Liver (tissue), 9 donors: ENCODE results near the gene FAM170B. TPM values are rescaled to one million over a fixed set of nuclear protein-coding genes. Genes with fewer than 3 reads are reported as not detected.
A peak's percentile ranks its signal among the peaks of the same experiment; 100 is the strongest.

Experiments
- DNase-seq: peaks from one replicate; pipeline ENCODE4 v3.0.0-alpha.2; 2017; ENCODE audit warnings: low spot score
- H3K27ac ChIP-seq, 2 donors: one replicate each; pipeline ENCODE4 v1.7.0; 2013; ENCODE audit warnings: inconsistent platforms in 2 of 2, low read length in 2 of 2, control low read depth in 1 of 2, low read depth in 1 of 2, mild to moderate bottlenecking in 1 of 2
- H3K27me3 ChIP-seq, 4 donors: one replicate each; pipeline versions ENCODE4 v1.6.1 to v1.7.0; 2013; ENCODE audit warnings: low read length in 3 of 4, inconsistent platforms in 1 of 4, mild to moderate bottlenecking in 1 of 4, moderate library complexity in 1 of 4; ENCODE audit not compliant: control insufficient read depth in 4 of 4, insufficient read depth in 4 of 4
- H3K36me3 ChIP-seq, 4 donors: one replicate each; pipeline versions ENCODE4 v1.6.1 to v1.7.0; 2013; ENCODE audit warnings: low read length in 3 of 4, mild to moderate bottlenecking in 3 of 4, low read depth in 1 of 4, moderate library complexity in 1 of 4; ENCODE audit not compliant: control insufficient read depth in 4 of 4, insufficient read depth in 3 of 4
- H3K4me1 ChIP-seq, 4 donors: one replicate each; pipeline versions ENCODE4 v1.6.1 to v1.7.0; 2013; ENCODE audit warnings: low read length in 3 of 4, mild to moderate bottlenecking in 3 of 4, moderate library complexity in 1 of 4; ENCODE audit not compliant: control insufficient read depth in 4 of 4, insufficient read depth in 4 of 4
- H3K4me3 ChIP-seq, 3 donors: one replicate each; pipeline versions ENCODE4 v1.6.1 to v1.7.0; 2013; ENCODE audit warnings: low read length in 3 of 3, control low read depth in 1 of 3, low read depth in 1 of 3, mild to moderate bottlenecking in 1 of 3
- H3K9ac ChIP-seq, 2 donors: one replicate each; pipeline ENCODE4 v1.7.0; 2013; ENCODE audit warnings: low read length in 2 of 2, mild to moderate bottlenecking in 2 of 2, moderate library complexity in 2 of 2, control low read depth in 1 of 2, low read depth in 1 of 2
- H3K9me3 ChIP-seq, 4 donors: one replicate each; pipeline versions ENCODE4 v1.6.1 to v1.7.0; 2013; ENCODE audit warnings: low read length in 3 of 4; ENCODE audit not compliant: control insufficient read depth in 4 of 4
- EGR1 ChIP-seq, 2 donors: IDR thresholded peaks; 2 replicates each; pipeline ENCODE4 v1.6.1; 2016 to 2018; ENCODE audit warnings: antibody characterized with exemption in 2 of 2, low read depth in 2 of 2
- FOXA1 ChIP-seq: IDR thresholded peaks from 2 replicates; pipeline ENCODE4 v1.6.1; 2016; ENCODE audit warnings: antibody characterized with exemption
- FOXA2 ChIP-seq: IDR thresholded peaks from 2 replicates; pipeline ENCODE4 v1.6.1; 2016; ENCODE audit warnings: antibody characterized with exemption
- GABPA ChIP-seq, 2 donors: IDR thresholded peaks in 1 of 2; conservative IDR thresholded peaks in 1 of 2; 2 replicates each; pipeline ENCODE4 v1.6.1; 2016; ENCODE audit warnings: antibody characterized with exemption in 2 of 2, mild to moderate bottlenecking in 1 of 2, moderate library complexity in 1 of 2
- HNF4A ChIP-seq, 2 donors: conservative IDR thresholded peaks; 2 replicates each; pipeline ENCODE4 v1.6.1; 2016; ENCODE audit warnings: antibody characterized with exemption in 2 of 2, mild to moderate bottlenecking in 2 of 2
- HNF4G ChIP-seq: IDR thresholded peaks from 2 replicates; pipeline ENCODE4 v1.6.1; 2016; ENCODE audit warnings: antibody characterized with exemption
- JUND ChIP-seq, 2 donors: IDR thresholded peaks; 2 replicates each; pipeline ENCODE4 v1.6.1; 2016; ENCODE audit warnings: antibody characterized with exemption in 2 of 2
- NR2F2 ChIP-seq: IDR thresholded peaks from 2 replicates; pipeline ENCODE4 v1.6.1; 2016; ENCODE audit warnings: antibody characterized with exemption
- RAD21 ChIP-seq, 2 donors: IDR thresholded peaks; 2 replicates each; pipeline ENCODE4 v1.6.1; 2016; ENCODE audit warnings: antibody characterized with exemption in 2 of 2, mild to moderate bottlenecking in 2 of 2
- RXRA ChIP-seq, 2 donors: IDR thresholded peaks; 2 replicates each; pipeline ENCODE4 v1.6.1; 2017 to 2018; ENCODE audit warnings: antibody characterized with exemption in 2 of 2, mild to moderate bottlenecking in 1 of 2
- SP1 ChIP-seq: IDR thresholded peaks from 2 replicates; pipeline ENCODE4 v1.6.1; 2018; ENCODE audit warnings: antibody characterized with exemption, mild to moderate bottlenecking
- TAF1 ChIP-seq: conservative IDR thresholded peaks from 2 replicates; pipeline ENCODE4 v1.6.1; 2016; ENCODE audit warnings: antibody characterized with exemption, mild to moderate bottlenecking
- YY1 ChIP-seq: IDR thresholded peaks from 2 replicates; pipeline ENCODE4 v1.6.1; 2016; ENCODE audit warnings: antibody characterized with exemption, mild to moderate bottlenecking
- WGBS: extraction: QIAGEN DNeasy Blood & Tissue Kit; methylation state at CpG from one replicate; pipeline ENCODE4 v1.1.7; 2013; 5-methylcytosine and 5-hydroxymethylcytosine counted together
- polyA plus RNA-seq, 2 donors: library from polyadenylated mRNA; stranded (reverse) in 1 of 2; unstranded in 1 of 2; fragments of 200-250 nt in 1 of 2; fragments of >200 nt in 1 of 2; fragmentation: Nextera tagmentation in 1 of 2; extraction: Ambion mirVana in 1 of 2; gene quantifications; one replicate each; pipeline versions ENCODE4 v1.2.1 to v1.2.3, GENCODE V29; 2013 to 2015
- total RNA-seq, 2 donors: library from RNA; depleted of rRNA; stranded (reverse); fragments of >200 nt; gene quantifications; one replicate each; pipeline ENCODE4 v1.2.3, GENCODE V29; 2014
- TF ChIP-seq, protein P1 (sequence below): IDR thresholded peaks from 2 replicates; pipeline ENCODE4 v1.6.1; 2016; ENCODE audit warnings: antibody characterized with exemption
- TF ChIP-seq, protein P2 (sequence below): IDR thresholded peaks from 2 replicates; pipeline ENCODE4 v1.6.1; 2016; ENCODE audit warnings: antibody characterized with exemption, mild to moderate bottlenecking
- TF ChIP-seq, protein P3 (sequence below): IDR thresholded peaks from 2 replicates; pipeline ENCODE4 v1.6.1; 2016; ENCODE audit warnings: antibody characterized with exemption
- TF ChIP-seq, protein P4 (sequence below): fragments of 150-350 bp; IDR thresholded peaks from 2 replicates; pipeline ENCODE4 v1.5.1; 2017; ENCODE audit warnings: improper control_type of control experiment, low read depth, low read length; ENCODE audit not compliant: missing input control
- donor health status: healthy.
- donor health status: healthy.
- donor health status: healthy.
- donor health status: healthy.
- donor health status: healthy.

The FAM170B gene
- total and polyA plus RNA-seq, 4 donors, result not detected

DNA sequence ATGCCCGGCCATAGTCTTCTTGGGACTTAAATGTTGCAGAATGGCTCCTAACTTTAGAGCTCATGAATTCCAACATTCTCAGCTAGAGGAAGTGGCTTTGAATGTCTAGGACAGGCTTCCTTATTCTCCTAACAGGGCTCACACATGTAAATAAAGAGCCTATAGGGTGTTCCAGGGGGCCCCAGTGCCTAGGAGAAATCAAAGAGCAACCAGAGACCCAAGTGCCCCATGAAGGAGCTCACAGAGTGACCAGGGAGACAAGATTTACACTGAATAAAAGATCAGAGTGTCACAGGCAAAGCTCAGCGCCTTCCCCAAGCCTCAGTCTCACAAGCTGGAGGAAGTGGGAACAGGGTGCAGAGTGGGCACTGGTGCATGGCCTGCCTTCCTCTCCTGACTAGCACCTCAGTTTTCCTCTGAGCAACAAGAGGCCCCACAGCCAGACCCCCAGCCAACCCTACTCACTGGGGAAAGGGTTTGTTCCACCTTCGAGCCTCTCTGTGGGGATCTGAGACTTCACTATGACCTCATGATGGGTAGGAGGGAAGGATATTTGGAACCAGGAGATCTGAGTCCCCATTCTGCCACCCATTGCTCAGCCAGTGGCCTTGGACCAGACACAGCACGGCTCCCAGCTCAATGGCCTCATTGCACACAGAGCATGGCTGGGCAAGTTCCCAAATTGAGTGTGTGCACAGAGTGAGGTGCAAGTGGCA is 38.4 kb upstream of the FAM170B start:
- TF ChIP-seq, protein P1, sequence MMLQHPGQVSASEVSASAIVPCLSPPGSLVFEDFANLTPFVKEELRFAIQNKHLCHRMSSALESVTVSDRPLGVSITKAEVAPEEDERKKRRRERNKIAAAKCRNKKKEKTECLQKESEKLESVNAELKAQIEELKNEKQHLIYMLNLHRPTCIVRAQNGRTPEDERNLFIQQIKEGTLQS, result no peak
- no peak for TF ChIP-seq JUND (IDR thresholded peaks at IDR 0.05)
- TF ChIP-seq, protein P2, sequence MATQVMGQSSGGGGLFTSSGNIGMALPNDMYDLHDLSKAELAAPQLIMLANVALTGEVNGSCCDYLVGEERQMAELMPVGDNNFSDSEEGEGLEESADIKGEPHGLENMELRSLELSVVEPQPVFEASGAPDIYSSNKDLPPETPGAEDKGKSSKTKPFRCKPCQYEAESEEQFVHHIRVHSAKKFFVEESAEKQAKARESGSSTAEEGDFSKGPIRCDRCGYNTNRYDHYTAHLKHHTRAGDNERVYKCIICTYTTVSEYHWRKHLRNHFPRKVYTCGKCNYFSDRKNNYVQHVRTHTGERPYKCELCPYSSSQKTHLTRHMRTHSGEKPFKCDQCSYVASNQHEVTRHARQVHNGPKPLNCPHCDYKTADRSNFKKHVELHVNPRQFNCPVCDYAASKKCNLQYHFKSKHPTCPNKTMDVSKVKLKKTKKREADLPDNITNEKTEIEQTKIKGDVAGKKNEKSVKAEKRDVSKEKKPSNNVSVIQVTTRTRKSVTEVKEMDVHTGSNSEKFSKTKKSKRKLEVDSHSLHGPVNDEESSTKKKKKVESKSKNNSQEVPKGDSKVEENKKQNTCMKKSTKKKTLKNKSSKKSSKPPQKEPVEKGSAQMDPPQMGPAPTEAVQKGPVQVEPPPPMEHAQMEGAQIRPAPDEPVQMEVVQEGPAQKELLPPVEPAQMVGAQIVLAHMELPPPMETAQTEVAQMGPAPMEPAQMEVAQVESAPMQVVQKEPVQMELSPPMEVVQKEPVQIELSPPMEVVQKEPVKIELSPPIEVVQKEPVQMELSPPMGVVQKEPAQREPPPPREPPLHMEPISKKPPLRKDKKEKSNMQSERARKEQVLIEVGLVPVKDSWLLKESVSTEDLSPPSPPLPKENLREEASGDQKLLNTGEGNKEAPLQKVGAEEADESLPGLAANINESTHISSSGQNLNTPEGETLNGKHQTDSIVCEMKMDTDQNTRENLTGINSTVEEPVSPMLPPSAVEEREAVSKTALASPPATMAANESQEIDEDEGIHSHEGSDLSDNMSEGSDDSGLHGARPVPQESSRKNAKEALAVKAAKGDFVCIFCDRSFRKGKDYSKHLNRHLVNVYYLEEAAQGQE, result no peak
- no peak for TF ChIP-seq TAF1
- TF ChIP-seq GABPA (IDR thresholded peaks at IDR 0.05 in 1 of 2, conservative IDR thresholded peaks at IDR 0.05 in 1 of 2), result no peak
- TF ChIP-seq SP1, result no peak
- no peak for TF ChIP-seq RXRA (IDR thresholded peaks at IDR 0.05)
- TF ChIP-seq, protein P3, sequence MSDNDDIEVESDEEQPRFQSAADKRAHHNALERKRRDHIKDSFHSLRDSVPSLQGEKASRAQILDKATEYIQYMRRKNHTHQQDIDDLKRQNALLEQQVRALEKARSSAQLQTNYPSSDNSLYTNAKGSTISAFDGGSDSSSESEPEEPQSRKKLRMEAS, result no peak
- TF ChIP-seq NR2F2, result no peak
- TF ChIP-seq RAD21 (IDR thresholded peaks at IDR 0.05), result no peak
- no peak for TF ChIP-seq FOXA2
- TF ChIP-seq, protein P4, sequence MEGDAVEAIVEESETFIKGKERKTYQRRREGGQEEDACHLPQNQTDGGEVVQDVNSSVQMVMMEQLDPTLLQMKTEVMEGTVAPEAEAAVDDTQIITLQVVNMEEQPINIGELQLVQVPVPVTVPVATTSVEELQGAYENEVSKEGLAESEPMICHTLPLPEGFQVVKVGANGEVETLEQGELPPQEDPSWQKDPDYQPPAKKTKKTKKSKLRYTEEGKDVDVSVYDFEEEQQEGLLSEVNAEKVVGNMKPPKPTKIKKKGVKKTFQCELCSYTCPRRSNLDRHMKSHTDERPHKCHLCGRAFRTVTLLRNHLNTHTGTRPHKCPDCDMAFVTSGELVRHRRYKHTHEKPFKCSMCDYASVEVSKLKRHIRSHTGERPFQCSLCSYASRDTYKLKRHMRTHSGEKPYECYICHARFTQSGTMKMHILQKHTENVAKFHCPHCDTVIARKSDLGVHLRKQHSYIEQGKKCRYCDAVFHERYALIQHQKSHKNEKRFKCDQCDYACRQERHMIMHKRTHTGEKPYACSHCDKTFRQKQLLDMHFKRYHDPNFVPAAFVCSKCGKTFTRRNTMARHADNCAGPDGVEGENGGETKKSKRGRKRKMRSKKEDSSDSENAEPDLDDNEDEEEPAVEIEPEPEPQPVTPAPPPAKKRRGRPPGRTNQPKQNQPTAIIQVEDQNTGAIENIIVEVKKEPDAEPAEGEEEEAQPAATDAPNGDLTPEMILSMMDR, result no peak
- no peak for TF ChIP-seq HNF4G
- TF ChIP-seq YY1, result no peak
- no peak overlapping the region for H3K9ac ChIP-seq
- no peak overlapping the region for H3K27ac ChIP-seq
- no peak overlapping the region for H3K4me3 ChIP-seq
- H3K9me3 ChIP-seq, result no peaks in the 10 kb centered on the region
- no peaks in the 10 kb centered on the region for H3K4me1 ChIP-seq
- peak; percentile 23 for DNase-seq
- H3K27me3 ChIP-seq, result no peaks in the 10 kb centered on the region
- H3K36me3 ChIP-seq, result no peaks in the 10 kb centered on the region
- WGBS, result 85% methylated on average over 4 of the region's 4 CpGs

DNA sequence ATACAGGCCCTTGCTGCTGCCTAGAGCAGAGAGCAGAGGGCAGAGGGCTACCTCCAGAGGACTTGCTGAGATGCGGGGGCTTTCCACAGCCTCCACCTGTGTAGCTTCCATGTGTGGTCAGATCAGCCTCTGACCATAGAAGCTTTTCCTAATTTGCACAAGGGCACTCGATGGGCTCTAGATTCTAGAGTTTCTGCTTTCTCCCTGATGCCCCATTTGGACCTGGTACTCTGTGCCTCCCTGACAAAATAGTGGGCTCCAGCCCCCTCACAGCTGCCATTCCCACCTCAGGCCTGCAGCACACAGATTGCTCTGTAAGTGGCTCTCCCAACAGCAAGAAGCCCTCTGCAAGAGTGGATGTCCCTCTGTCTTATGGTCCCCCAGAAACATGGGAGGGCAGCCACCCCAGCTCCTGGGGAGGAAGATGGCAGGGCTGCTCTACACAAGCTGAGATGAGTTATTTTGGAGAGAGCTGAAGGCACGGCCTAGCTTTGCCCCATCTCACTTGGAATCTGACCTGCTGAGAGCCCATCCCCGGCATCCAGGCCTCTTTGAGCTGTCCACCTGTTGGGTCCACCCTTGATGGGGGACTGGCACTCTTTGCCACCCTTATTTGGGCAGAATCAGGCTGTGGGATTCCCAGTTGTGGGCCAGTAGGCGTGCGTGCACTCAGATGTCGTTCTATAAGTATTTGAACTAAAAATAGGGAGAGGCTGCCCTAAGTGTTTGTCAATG is 37.7 kb upstream of the FAM170B start:
- TF ChIP-seq FOXA1, result no peak
- TF ChIP-seq, protein P1, result no peak
- TF ChIP-seq EGR1 (IDR thresholded peaks at IDR 0.05; ENCODE audit: low read depth in 2 of 2), result no peak
- TF ChIP-seq FOXA2, result no peak
- TF ChIP-seq RXRA (IDR thresholded peaks at IDR 0.05), result no peak
- TF ChIP-seq RAD21 (IDR thresholded peaks at IDR 0.05), result no peak
- TF ChIP-seq HNF4A (conservative IDR thresholded peaks at IDR 0.05), result no peak
- TF ChIP-seq, protein P4, result no peak
- TF ChIP-seq, protein P2, result no peak
- Histone ChIP-seq H3K27me3 (no peaks in the 10 kb centered on the region), H3K36me3 (no peaks in the 10 kb centered on the region), H3K4me1 (no peaks in the 10 kb centered on the region), H3K27ac (no peak overlapping the region), H3K9ac (no peak overlapping the region), H3K4me3 (no peak overlapping the region), H3K9me3 (no peaks in the 10 kb centered on the region)
- 85% methylated on average over 7 of the region's 7 CpGs for WGBS
- peak; percentile 6 for DNase-seq
